Stomach smooth muscle (tissue), 2 donors: ENCODE measurements around the gene VPS8.

Experiments
- H3K27ac ChIP-seq: one replicate; pipeline ENCODE4 v1.7.0; 2013; ENCODE audit warnings: mild to moderate bottlenecking, low read length, inconsistent platforms
- H3K27me3 ChIP-seq, 2 donors: one replicate each; pipeline ENCODE4 v1.7.0; 2013; ENCODE audit warnings: low read length in 2 of 2; ENCODE audit not compliant: insufficient read depth in 2 of 2, control insufficient read depth in 1 of 2
- H3K36me3 ChIP-seq, 2 donors: one replicate each; pipeline ENCODE4 v1.7.0; 2013; ENCODE audit warnings: low read length in 2 of 2; ENCODE audit not compliant: control insufficient read depth in 2 of 2, insufficient read depth in 2 of 2
- H3K4me1 ChIP-seq: one replicate; pipeline ENCODE4 v1.7.0; 2013; ENCODE audit warnings: low read length; ENCODE audit not compliant: control insufficient read depth, insufficient read depth
- H3K4me3 ChIP-seq, 2 donors: one replicate each; pipeline ENCODE4 v1.7.0; 2013; ENCODE audit warnings: low read length in 2 of 2
- H3K9ac ChIP-seq, 2 donors: one replicate each; pipeline ENCODE4 v1.7.0; 2013; ENCODE audit warnings: low read length in 2 of 2, mild to moderate bottlenecking in 1 of 2
- H3K9me3 ChIP-seq, 2 donors: one replicate each; pipeline ENCODE4 v1.7.0; 2013; ENCODE audit warnings: low read length in 2 of 2; ENCODE audit not compliant: control insufficient read depth in 2 of 2
- donor health status: healthy.
- donor health status: Pancreatic carcinoma.

The VPS8 gene

DNA sequence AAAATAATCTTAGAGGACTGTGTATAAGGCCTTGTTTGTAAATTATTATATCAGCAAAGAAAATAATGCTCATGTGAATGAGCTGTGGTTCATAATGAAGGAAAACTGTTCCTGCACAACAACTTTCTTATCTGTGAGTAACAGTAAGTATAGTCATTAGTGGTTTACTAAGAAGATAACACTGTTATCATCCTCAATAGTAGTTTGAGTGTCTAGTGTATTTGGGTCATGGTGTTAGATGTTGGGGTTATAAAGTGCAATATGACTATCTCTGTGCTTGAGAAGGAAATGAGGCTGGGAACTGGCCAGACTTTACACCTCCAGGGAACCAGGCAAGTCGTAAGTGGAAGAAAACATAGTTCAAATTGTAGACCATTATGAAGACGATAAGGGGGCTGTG is 15.6 kb downstream of the VPS8 start:
- peaks cover 4 to 8% of the 10 kb centered on the region in 2 donors for H3K36me3 ChIP-seq

DNA sequence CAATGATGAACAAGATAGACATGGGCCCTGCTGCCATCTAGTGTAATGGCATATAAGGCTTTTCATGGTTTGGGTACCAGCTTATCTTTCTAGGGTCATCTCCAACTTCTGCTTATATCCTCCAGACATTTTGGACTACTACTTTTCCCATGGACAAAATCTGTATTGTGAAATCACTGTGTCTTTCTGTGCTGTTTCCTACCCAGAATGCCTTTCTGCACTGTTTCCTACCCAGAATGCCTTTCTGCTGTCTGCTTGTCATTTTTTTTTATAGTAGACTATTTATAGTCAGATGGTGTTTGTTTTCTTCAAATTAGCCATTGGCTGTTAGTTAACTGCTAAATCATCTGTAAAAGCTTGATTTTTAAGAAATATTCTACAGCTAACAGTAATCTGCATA is 20.1 kb downstream of the VPS8 start:
- Histone ChIP-seq H3K9ac (no peak overlapping the region), H3K4me1 (no peaks in the 10 kb centered on the region), H3K4me3 (no peak overlapping the region), H3K27me3 (no peaks in the 10 kb centered on the region), H3K27ac (no peak overlapping the region), H3K9me3 (no peaks in the 10 kb centered on the region), H3K36me3 (peaks cover 4 to 15% of the 10 kb centered on the region in 2 donors)

More for the DNA sequence above, 15.6 kb downstream of the VPS8 start:
- H3K4me3 ChIP-seq, result no peak overlapping the region
- no peaks in the 10 kb centered on the region for H3K9me3 ChIP-seq
- H3K4me1 ChIP-seq, result no peaks in the 10 kb centered on the region
- H3K27ac ChIP-seq, result no peak overlapping the region
- H3K9ac ChIP-seq, result no peak overlapping the region
- no peaks in the 10 kb centered on the region for H3K27me3 ChIP-seq

DNA sequence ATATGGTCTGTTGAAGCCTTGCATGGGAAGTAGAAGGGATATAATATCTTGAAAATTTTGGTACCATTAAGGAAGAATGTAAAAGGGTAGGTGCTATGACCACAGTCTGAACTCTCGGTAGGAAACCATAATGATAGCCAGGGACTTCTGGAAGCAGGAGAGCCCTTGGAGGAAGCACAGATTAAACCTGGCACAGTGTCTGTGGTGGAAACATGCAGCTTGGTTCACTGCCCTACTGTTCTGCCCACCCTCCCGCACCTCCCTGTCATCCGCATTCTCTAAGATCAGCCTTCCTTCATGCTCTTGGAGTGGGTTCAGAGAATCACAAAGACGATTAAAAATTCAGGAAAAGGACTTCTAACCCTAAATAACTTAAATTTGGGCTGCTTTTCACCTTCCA is 20.9 kb downstream of the VPS8 start:
- no peak overlapping the region for H3K4me3 ChIP-seq
- no peak overlapping the region for H3K27ac ChIP-seq
- H3K9ac ChIP-seq, result no peak overlapping the region
- H3K36me3 ChIP-seq, result peaks cover 4 to 18% of the 10 kb centered on the region in 2 donors
- no peaks in the 10 kb centered on the region for H3K9me3 ChIP-seq
- no peaks in the 10 kb centered on the region for H3K27me3 ChIP-seq
- no peaks in the 10 kb centered on the region for H3K4me1 ChIP-seq

DNA sequence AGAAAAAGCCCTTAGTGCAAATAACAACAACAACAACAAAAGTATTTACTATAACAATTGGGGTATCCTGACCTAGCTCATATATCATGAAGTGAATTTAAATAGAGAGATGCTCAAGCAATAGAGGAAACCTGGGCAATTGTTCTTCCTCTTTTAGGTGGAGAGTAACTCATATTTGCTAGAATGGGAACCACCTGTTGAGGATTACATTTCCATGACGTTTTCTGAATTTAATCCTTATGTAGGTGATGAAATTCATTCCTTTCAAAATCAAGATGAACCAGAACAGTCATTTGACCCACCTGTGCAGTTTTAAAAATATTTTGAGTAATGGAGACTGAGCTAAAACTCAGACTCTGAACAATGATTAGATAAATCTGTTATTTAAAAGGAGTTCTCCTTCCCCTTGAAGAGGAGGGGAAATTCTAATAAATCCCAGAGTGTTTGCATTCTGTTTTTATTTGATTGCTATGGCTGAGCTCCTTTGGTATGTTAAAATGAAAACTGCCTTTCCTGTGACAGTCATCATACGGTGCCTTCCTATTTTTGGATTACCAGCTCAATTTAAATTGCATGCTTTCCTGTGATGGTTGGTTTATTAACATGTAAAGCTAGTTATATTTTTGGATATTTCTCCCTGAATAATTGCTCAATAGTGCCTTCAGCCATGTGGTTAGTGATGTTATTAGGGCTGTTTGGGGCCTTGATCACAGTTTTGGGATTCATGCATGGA is 24.3 kb downstream of the VPS8 start:
- H3K36me3 ChIP-seq, result peaks cover under 1 to 12% of the 10 kb centered on the region in 2 donors
- H3K9ac ChIP-seq, result no peak overlapping the region
- no peak overlapping the region for H3K4me3 ChIP-seq

DNA sequence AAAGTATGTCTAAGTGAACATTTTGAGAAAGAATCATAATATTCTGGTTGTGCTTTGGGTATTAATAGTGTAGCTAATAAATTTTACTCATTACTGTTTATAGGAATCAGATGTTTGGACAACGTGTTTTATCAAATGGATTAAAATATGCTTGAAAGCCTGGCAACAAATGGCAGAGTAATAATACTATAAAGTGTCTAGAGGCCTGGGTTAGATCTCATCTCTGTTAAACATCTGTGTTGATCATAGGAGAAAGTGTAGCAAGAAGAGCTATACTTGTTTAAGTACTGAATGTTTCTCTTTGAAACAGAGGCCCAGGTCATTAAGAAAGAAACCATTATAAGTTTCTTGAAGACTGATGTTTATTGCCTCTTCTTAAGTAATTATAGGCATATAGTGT is 30.5 kb downstream of the VPS8 start:
- H3K9me3 ChIP-seq, result no peaks in the 10 kb centered on the region
- H3K4me3 ChIP-seq, result no peak overlapping the region
- no peaks in the 10 kb centered on the region for H3K4me1 ChIP-seq
- no peak overlapping the region for H3K9ac ChIP-seq
- H3K36me3 ChIP-seq, result peaks cover under 1 to 3% of the 10 kb centered on the region in 2 donors
- no peaks in the 10 kb centered on the region for H3K27me3 ChIP-seq
- H3K27ac ChIP-seq, result no peak overlapping the region

More for the DNA sequence above, 24.3 kb downstream of the VPS8 start:
- Histone ChIP-seq H3K4me1 (no peaks in the 10 kb centered on the region), H3K27me3 (no peaks in the 10 kb centered on the region), H3K9me3 (no peaks in the 10 kb centered on the region), H3K27ac (no peak overlapping the region)

DNA sequence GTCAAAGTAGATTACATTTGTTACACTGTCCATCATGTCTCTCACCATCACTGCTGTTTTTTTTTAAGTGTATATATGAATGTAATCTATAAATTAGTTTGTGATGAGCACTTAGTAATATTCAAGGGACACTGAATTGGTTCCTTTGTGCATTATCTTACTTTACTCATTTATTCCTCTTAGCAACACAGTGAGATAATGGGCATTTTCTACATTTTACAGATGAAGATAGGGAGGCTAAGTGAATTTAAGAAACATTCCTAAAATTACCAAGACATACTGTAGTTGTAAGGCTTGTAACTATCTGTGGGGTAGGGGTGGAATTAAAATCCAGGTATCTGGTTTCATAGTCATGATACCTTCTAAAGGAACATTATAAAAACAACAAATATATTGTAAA is 33.9 kb downstream of the VPS8 start:
- H3K27ac ChIP-seq, result no peak overlapping the region

DNA sequence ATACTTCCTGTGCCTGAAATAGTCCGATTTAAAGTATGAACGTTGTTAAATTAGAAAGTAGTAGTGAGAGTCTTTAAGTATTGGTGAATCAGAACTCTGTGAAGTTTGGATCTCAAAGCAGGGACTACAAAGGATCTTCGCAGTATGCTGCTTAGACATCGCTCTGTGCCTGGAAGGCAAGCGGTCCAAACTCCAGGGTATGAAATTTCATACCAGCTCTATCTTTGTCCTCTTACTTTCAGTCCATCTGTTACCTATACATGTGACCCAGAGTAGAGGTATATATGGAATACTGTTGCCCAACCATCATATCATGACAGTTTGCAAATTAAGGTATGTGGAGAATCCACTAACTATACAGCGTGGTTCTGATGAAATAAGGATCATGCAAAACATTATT is 34.5 kb downstream of the VPS8 start:
- Histone ChIP-seq H3K27ac (no peak overlapping the region), H3K9ac (no peak overlapping the region), H3K36me3 (peaks cover 0 to 7% of the 10 kb centered on the region in 2 donors), H3K4me3 (no peak overlapping the region), H3K9me3 (no peaks in the 10 kb centered on the region), H3K27me3 (no peaks in the 10 kb centered on the region), H3K4me1 (no peaks in the 10 kb centered on the region)

More for the DNA sequence above, 33.9 kb downstream of the VPS8 start:
- Histone ChIP-seq H3K9me3 (no peaks in the 10 kb centered on the region), H3K9ac (no peak overlapping the region), H3K36me3 (peaks cover 0 to 3% of the 10 kb centered on the region in 2 donors), H3K4me3 (no peak overlapping the region), H3K4me1 (no peaks in the 10 kb centered on the region), H3K27me3 (no peaks in the 10 kb centered on the region)

DNA sequence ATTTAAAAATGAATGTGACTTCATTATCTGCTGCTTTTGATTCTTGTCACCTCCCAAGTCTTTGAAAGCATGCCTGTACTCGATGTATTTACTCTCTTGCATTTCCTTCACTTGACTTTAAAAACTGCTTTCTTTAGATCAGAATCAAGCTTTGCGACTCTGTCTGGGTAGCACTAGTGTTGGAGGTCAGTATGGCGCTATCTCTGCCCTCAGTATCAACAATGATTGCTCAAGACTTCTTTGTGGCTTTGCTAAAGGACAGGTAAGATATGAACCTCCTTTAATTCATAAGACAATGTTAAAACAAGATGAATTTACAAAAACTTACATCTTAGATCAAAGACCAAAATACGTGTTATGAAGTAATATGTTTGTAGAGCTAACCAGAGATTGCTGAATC is 37.0 kb downstream of the VPS8 start:
- no peaks in the 10 kb centered on the region for H3K9me3 ChIP-seq
- H3K27ac ChIP-seq, result no peak overlapping the region
- H3K27me3 ChIP-seq, result no peaks in the 10 kb centered on the region
- H3K9ac ChIP-seq, result no peak overlapping the region
- peaks cover 12 to 23% of the 10 kb centered on the region in 2 donors for H3K36me3 ChIP-seq
- no peak overlapping the region for H3K4me3 ChIP-seq
- no peaks in the 10 kb centered on the region for H3K4me1 ChIP-seq

DNA sequence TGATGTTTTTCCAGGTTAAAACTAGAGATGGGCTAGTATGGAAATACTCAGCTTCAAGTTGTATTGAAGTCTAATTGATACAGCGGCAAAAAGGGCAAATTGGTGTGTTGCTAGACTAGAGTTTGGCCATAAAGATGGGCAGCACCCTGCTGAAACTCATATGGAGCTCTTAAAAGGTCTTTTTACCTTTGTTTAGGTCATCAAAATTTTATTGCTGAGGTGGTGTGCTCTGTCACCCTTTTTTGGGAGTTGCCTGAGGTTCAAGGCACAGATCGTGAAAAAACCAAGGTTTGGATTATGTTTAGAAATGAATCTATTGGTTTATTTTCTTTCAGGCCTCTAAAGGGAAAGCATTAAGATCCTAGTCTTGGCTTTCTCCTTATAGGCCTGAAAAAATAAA is 38.2 kb downstream of the VPS8 start:
- H3K27ac ChIP-seq, result no peak overlapping the region
- peaks cover 19 to 33% of the 10 kb centered on the region in 2 donors for H3K36me3 ChIP-seq
- no peak overlapping the region for H3K4me3 ChIP-seq
- H3K4me1 ChIP-seq, result no peaks in the 10 kb centered on the region
- no peak overlapping the region for H3K9ac ChIP-seq
- H3K9me3 ChIP-seq, result no peaks in the 10 kb centered on the region
- H3K27me3 ChIP-seq, result no peaks in the 10 kb centered on the region

DNA sequence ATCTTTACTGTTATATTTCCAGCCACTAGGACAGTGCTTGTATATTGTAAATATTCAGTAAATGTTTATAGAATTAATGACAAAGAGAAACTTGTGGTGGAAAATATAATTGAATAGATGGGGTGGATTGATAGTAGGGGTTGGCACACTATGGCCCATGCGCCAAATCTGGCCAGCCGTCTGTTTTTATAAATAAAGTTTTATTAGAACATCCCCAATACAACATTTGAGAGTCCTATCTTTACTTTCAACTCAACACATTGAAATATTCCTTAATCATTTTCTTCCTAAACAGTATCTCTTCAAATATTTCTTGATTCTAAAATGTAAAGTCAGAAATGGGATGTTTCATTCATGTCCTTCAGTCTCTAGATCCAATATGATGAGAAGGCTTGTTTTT is 45.1 kb downstream of the VPS8 start:
- Histone ChIP-seq H3K9me3 (no peaks in the 10 kb centered on the region), H3K4me1 (no peaks in the 10 kb centered on the region), H3K9ac (no peak overlapping the region), H3K36me3 (peaks cover 32 to 44% of the 10 kb centered on the region in 2 donors), H3K4me3 (no peak overlapping the region), H3K27ac (no peak overlapping the region), H3K27me3 (no peaks in the 10 kb centered on the region)

DNA sequence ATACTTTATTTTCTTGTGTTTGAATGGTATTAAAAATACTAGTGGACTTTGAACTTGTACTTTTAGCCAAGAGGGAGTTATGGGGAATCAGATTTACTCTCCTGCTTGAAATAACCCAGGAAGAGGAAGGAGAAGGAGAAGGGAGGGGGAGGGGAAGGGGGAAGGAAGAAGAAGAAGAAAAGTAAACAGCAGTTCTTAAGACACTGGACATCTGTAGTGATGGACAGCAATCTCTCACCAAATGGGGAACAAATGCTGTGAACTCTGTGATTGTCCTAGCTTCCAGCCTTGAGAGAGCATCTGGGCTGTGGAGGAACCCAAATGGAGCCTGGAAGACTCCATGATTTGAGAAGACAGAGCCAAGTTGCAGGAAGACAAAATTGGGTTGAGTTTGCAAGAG is 52.0 kb downstream of the VPS8 start:
- H3K4me1 ChIP-seq, result no peaks in the 10 kb centered on the region
- H3K27me3 ChIP-seq, result no peaks in the 10 kb centered on the region
- no peak overlapping the region for H3K27ac ChIP-seq
- H3K4me3 ChIP-seq, result no peak overlapping the region
- no peaks in the 10 kb centered on the region for H3K9me3 ChIP-seq
- H3K9ac ChIP-seq, result no peak overlapping the region
- peaks cover 14 to 15% of the 10 kb centered on the region in 2 donors for H3K36me3 ChIP-seq
